HEK293T (cell line): Measurements from ENCODE around the gene GET3.

Source experiments
- ARNT ChIP-seq: fragments of 450-650 bp; IDR thresholded peaks from 2 replicates; pipeline ENCODE4 v1.6.1; 2017; ENCODE audit warnings: mild to moderate bottlenecking
- BHLHE40 ChIP-seq: fragments of 450-650 bp; IDR thresholded peaks from 2 replicates; pipeline ENCODE4 v1.6.1; 2016; ENCODE audit warnings: mild to moderate bottlenecking, moderate library complexity, borderline replicate concordance
- CTBP1 ChIP-seq: fragments of 450-650 bp; IDR thresholded peaks from 2 replicates; pipeline ENCODE4 v1.6.1; 2016; ENCODE audit warnings: borderline replicate concordance
- FOXA1 ChIP-seq: fragments of 450-650 bp; IDR thresholded peaks from 2 replicates; pipeline ENCODE4 v1.6.1; 2016; ENCODE audit warnings: mild to moderate bottlenecking
- FOXK2 ChIP-seq: fragments of 450-650 bp; IDR thresholded peaks from 2 replicates; pipeline ENCODE4 v1.6.1; 2016; ENCODE audit warnings: mild to moderate bottlenecking
- L3MBTL2 ChIP-seq: fragments of 450-650 bp; conservative IDR thresholded peaks from 2 replicates; pipeline ENCODE4 v1.6.1; 2016; ENCODE audit warnings: mild to moderate bottlenecking
- PKNOX1 ChIP-seq: fragments of 450-650 bp; IDR thresholded peaks from 2 replicates; pipeline ENCODE4 v1.6.1; 2016
- SP1 ChIP-seq: fragments of 450-650 bp; IDR thresholded peaks from 2 replicates; pipeline ENCODE4 v1.6.1; 2017
- ZNF384 ChIP-seq: fragments of 450-650 bp; IDR thresholded peaks from 2 replicates; pipeline ENCODE4 v1.6.1; 2016

GRCh38 chr19:12736995-12737834 is at the start of gene GET3:
- no peak for TF ChIP-seq FOXK2
- peak; percentile 87 for TF ChIP-seq BHLHE40
- TF ChIP-seq SP1, result no peak
- TF ChIP-seq CTBP1, result no peak; the same call in 1 of the 2 replicates
- TF ChIP-seq L3MBTL2, result peak; percentile 61
- no peak for TF ChIP-seq FOXA1
- TF ChIP-seq ZNF384, result no peak
- TF ChIP-seq ARNT, result no peak
- peak; percentile 98 for TF ChIP-seq PKNOX1
